Fibroblast of skin of left biceps (primary cell): Measurements from ENCODE around the gene KRTAP10-7.
"Not testable (repeated sequence)": the region's sequence is repeated elsewhere in the genome, so short reads cannot be mapped to it uniquely, and the experiment has no call there.

ENCODE experiments used
- DNase-seq, 2 experiments: peaks; one replicate each; pipeline ENCODE4 v3.0.0-alpha.2; 2013; ENCODE audit warnings: low read depth in 2 of 2

KRTAP10-7 gene

GRCh38 chr21:44611551-44611950, 11.2 kb downstream of the KRTAP10-7 start:
- DNase-seq: no peak

- DNase-seq: no peak
Measured at GRCh38 chr21:44612029-44612486, 11.7 kb downstream of the KRTAP10-7 start, which contains the start of gene KRTAP10-8. Gene KRTAP10-8, plus strand, starts transcription at chr21:44612079. Its CDS starts 22 bp downstream, at chr21:44612101.

- no peak for DNase-seq
Measured at GRCh38 chr21:44612669-44613229, 12.4 kb downstream of the KRTAP10-7 start.

GRCh38 chr21:44613386-44614155, 13.2 kb downstream of the KRTAP10-7 start:
- DNase-seq: no peak

GRCh38 chr21:44614161-44614631, 13.8 kb downstream of the KRTAP10-7 start:
- no peak for DNase-seq

- no peak for DNase-seq
Measured at GRCh38 chr21:44614961-44615391, 14.6 kb downstream of the KRTAP10-7 start.

- DNase-seq: no peak
Measured at GRCh38 chr21:44615466-44615865, 15.1 kb downstream of the KRTAP10-7 start.

GRCh38 chr21:44615911-44616590, 15.7 kb downstream of the KRTAP10-7 start:
- DNase-seq: no peak

GRCh38 chr21:44616591-44616926, 16.2 kb downstream of the KRTAP10-7 start:
- no peak for DNase-seq

GRCh38 chr21:44617071-44617501, 16.7 kb downstream of the KRTAP10-7 start:
- DNase-seq: no peak

GRCh38 chr21:44618504-44618903, 18.1 kb downstream of the KRTAP10-7 start:
- DNase-seq: no peak

GRCh38 chr21:44618909-44619308, 18.5 kb downstream of the KRTAP10-7 start:
- no peak for DNase-seq

GRCh38 chr21:44619886-44620285, 19.5 kb downstream of the KRTAP10-7 start:
- no peak for DNase-seq

- DNase-seq: no peak
Measured at GRCh38 chr21:44623575-44623974, 23.2 kb downstream of the KRTAP10-7 start.

- no peak for DNase-seq
Measured at GRCh38 chr21:44625756-44626155, 25.4 kb downstream of the KRTAP10-7 start.

GRCh38 chr21:44626262-44626661, 25.9 kb downstream of the KRTAP10-7 start:
- no peak for DNase-seq

GRCh38 chr21:44626673-44627143, 26.3 kb downstream of the KRTAP10-7 start, which contains the start of gene KRTAP10-9:
Gene KRTAP10-9, plus strand, starts transcription at chr21:44627093. Its CDS starts 79 bp downstream, at chr21:44627172.
- no peak for DNase-seq

- not testable (repeated sequence) for DNase-seq
Measured at GRCh38 chr21:44627181-44627822, 26.9 kb downstream of the KRTAP10-7 start.

- not testable (repeated sequence) for DNase-seq
Measured at GRCh38 chr21:44627831-44628233, 27.4 kb downstream of the KRTAP10-7 start.

- no peak for DNase-seq
Measured at GRCh38 chr21:44628707-44629391, 28.5 kb downstream of the KRTAP10-7 start.

- no peak for DNase-seq
Measured at GRCh38 chr21:44630440-44630839, 30.0 kb downstream of the KRTAP10-7 start.
